Endothelial cell (in vitro differentiated cells): Measurements from ENCODE around the gene GBF1. TPM values are rescaled to one million over a fixed set of nuclear protein-coding genes. Genes with fewer than 3 reads are reported as not detected.

Source experiments
- DNase-seq: peaks from one replicate; pipeline ENCODE4 v3.0.0; 2021; ENCODE audit warnings: low spot score
- H3K27ac Mint-ChIP-seq: one replicate; pipeline ENCODE4 v1.8.0; 2021; ENCODE audit warnings: mixed read lengths, inconsistent platforms; ENCODE audit not compliant: unreplicated experiment
- H3K27me3 Mint-ChIP-seq: one replicate; pipeline ENCODE4 v1.8.0; 2021; ENCODE audit warnings: mild to moderate bottlenecking, moderate library complexity, mixed read lengths, inconsistent platforms; ENCODE audit not compliant: unreplicated experiment
- H3K36me3 Mint-ChIP-seq: one replicate; pipeline ENCODE4 v1.8.0; 2021; ENCODE audit warnings: mild to moderate bottlenecking, low read depth, mixed read lengths, inconsistent platforms; ENCODE audit not compliant: unreplicated experiment
- H3K4me1 Mint-ChIP-seq: one replicate; pipeline ENCODE4 v1.8.0; 2021; ENCODE audit warnings: mild to moderate bottlenecking, mixed read lengths, inconsistent platforms; ENCODE audit not compliant: unreplicated experiment
- H3K4me3 Mint-ChIP-seq: one replicate; pipeline ENCODE4 v1.8.0; 2021; ENCODE audit warnings: mild to moderate bottlenecking, mixed read lengths, inconsistent platforms; ENCODE audit not compliant: unreplicated experiment
- H3K9me3 Mint-ChIP-seq: one replicate; pipeline ENCODE4 v1.8.0; 2021; ENCODE audit warnings: mixed read lengths, inconsistent platforms; ENCODE audit not compliant: unreplicated experiment
- total RNA-seq: library from RNA; stranded (reverse); fragmentation: NEBNext Ultra II Directional; extraction: Animal tissue kit (Norgen Biotek cat#: 25700); gene quantifications from one replicate; pipeline ENCODE4 v1.2.1, GENCODE V29; 2021; ENCODE audit not compliant: unreplicated experiment
- TF ChIP-seq, protein P1 (sequence below): fragments of 200-600 bp; sonication (generic); IDR thresholded peaks from one replicate; pipeline ENCODE4 v1.5.0; 2021; ENCODE audit warnings: antibody characterized with exemption; ENCODE audit not compliant: unreplicated experiment

The GBF1 gene
- total RNA-seq, 1 donor from 2014 or later, result 45.1 TPM

DNA sequence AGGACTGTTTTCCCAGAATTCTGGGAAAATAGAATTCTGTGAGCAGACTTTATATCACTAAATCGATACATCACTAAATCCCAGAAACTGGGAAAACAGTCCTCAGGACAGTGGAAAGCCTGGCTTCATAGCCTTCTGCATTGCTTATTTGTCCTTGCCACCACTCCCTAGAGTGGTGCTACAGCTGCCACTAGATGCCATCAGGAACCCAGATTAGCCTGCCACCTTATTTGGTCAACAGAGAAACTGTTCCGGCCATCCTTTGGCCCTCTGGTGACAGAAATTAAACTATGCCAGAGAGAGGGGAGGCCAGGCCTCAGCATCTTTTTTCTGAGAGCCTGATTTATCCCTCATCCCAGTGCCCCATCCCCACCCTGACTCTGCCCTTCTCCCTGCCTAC is 130.5 kb downstream of the GBF1 start:
- TF ChIP-seq, protein P1, sequence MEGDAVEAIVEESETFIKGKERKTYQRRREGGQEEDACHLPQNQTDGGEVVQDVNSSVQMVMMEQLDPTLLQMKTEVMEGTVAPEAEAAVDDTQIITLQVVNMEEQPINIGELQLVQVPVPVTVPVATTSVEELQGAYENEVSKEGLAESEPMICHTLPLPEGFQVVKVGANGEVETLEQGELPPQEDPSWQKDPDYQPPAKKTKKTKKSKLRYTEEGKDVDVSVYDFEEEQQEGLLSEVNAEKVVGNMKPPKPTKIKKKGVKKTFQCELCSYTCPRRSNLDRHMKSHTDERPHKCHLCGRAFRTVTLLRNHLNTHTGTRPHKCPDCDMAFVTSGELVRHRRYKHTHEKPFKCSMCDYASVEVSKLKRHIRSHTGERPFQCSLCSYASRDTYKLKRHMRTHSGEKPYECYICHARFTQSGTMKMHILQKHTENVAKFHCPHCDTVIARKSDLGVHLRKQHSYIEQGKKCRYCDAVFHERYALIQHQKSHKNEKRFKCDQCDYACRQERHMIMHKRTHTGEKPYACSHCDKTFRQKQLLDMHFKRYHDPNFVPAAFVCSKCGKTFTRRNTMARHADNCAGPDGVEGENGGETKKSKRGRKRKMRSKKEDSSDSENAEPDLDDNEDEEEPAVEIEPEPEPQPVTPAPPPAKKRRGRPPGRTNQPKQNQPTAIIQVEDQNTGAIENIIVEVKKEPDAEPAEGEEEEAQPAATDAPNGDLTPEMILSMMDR, result no peak
- Mint-ChIP-seq H3K27ac (no peak overlapping the region), H3K27me3 (peaks cover 5% of the 10 kb centered on the region), H3K9me3 (no peaks in the 10 kb centered on the region), H3K4me1 (no peaks in the 10 kb centered on the region), H3K36me3 (peaks cover 39% of the 10 kb centered on the region), H3K4me3 (peak overlapping the region; percentile 56)
- DNase-seq, result no peak

DNA sequence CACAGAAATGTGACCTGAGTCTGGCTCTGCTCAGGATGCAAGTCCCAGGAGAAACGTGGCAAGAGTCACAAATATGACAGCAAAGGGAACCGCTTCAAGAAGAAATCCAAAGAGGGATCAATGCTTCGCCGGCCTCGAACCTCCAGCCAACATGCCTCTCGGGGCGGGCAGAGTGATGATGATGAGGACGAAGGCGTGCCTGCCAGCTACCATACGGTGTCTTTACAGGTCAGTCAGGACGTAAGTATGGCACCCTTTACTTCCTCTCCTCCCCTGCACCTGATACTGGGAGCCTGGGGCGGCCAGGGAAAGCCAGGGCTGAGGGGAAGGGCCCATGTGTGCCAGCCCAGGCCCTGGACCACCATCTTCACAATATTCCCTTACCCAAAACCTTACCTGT is 131.6 kb downstream of the GBF1 start:
- Mint-ChIP-seq H3K4me3 (no peak overlapping the region), H3K4me1 (no peaks in the 10 kb centered on the region), H3K27me3 (peaks cover 5% of the 10 kb centered on the region), H3K9me3 (no peaks in the 10 kb centered on the region), H3K27ac (no peak overlapping the region), H3K36me3 (peaks cover 35% of the 10 kb centered on the region)
- DNase-seq, result no peak
- TF ChIP-seq, protein P1, result no peak

DNA sequence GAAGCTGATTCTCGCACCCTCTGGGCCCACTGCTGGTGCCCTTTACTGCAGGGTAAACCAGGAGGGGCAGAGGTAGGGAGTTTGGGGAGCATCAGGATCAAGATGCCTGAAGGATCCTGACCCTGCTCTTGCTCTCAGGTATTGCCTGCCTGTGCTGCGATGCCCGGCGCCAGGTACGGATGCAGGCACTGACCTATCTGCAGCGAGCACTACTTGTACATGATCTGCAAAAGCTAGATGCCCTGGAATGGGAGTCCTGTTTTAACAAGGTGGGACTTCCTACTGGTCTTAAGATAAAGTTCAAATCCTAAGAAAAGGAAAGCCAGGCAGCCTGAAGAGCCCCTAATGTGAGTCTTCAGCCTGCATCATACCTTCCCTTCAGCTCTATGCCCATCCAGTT is 134.1 kb downstream of the GBF1 start:
- H3K4me3 Mint-ChIP-seq, result no peak overlapping the region

DNA sequence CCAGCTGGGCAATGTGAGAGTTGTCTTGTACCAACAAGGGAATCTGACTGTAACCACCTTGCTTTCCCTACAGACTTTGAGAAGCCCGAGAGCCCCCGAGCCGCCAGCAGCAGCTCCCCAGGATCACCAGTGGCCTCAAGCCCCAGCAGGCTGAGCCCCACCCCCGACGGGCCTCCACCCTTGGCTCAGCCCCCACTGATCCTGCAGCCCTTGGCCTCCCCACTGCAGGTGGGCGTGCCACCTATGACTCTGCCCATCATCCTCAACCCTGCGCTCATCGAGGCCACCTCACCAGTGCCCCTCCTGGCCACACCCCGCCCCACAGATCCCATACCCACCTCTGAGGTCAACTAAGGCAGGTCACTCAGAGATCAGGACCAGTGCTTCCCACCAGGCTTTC is 136.7 kb downstream of the GBF1 start:
- Mint-ChIP-seq H3K27ac (no peak overlapping the region), H3K4me3 (no peak overlapping the region), H3K9me3 (no peaks in the 10 kb centered on the region), H3K36me3 (peaks cover 18% of the 10 kb centered on the region), H3K27me3 (peaks cover 3% of the 10 kb centered on the region), H3K4me1 (peaks cover 6% of the 10 kb centered on the region)
- TF ChIP-seq, protein P1, result no peak
- DNase-seq, result no peak

More for the DNA sequence above, 134.1 kb downstream of the GBF1 start:
- H3K27me3 Mint-ChIP-seq, result peaks cover 5% of the 10 kb centered on the region
- H3K4me1 Mint-ChIP-seq, result no peaks in the 10 kb centered on the region
- H3K9me3 Mint-ChIP-seq, result no peaks in the 10 kb centered on the region
- peaks cover 26% of the 10 kb centered on the region for H3K36me3 Mint-ChIP-seq
- TF ChIP-seq, protein P1, result no peak
- DNase-seq, result no peak
- H3K27ac Mint-ChIP-seq, result no peak overlapping the region

DNA sequence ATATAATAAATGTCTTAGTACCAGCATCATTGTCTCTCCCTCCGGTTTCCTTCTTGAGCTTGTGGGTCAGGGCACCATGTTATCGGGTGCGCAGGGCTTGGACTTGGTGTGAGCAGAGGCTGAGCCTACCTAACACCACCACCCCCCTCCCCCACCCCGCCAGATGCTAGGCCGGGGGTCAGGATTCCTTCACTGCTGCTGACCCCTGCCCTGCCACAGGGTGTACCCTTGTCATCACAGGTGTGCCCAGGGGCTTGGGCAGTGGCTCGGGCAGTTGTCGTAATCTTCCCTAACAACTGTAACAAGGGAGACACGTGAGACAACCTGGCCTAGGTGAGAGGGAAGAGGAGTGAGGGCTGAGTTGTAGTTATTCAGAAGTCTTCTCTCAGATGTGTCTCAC is 137.5 kb downstream of the GBF1 start:
- H3K4me1 Mint-ChIP-seq, result peaks cover 6% of the 10 kb centered on the region
- no peak overlapping the region for H3K4me3 Mint-ChIP-seq
- H3K9me3 Mint-ChIP-seq, result no peaks in the 10 kb centered on the region
- TF ChIP-seq, protein P1, result no peak
- peaks cover 18% of the 10 kb centered on the region for H3K36me3 Mint-ChIP-seq
- H3K27ac Mint-ChIP-seq, result no peak overlapping the region
- no peak for DNase-seq
- H3K27me3 Mint-ChIP-seq, result peaks cover 3% of the 10 kb centered on the region
